Peyer's patch (tissue), 4 donors: ENCODE data around the gene OPCML. TPM values are rescaled to one million over a fixed set of nuclear protein-coding genes. Genes with fewer than 3 reads are reported as not detected.

Experiments
- DNase-seq, 3 donors: peaks; one replicate each; pipeline ENCODE4 v3.0.0-alpha.2; 2017 to 2019
- H3K27ac ChIP-seq, 4 donors: fragments of 200-600 bp; sonication (generic); one replicate each; pipeline ENCODE4 v1.5.1; 2016 to 2019
- H3K27me3 ChIP-seq, 2 donors: fragments of 200-600 bp; sonication (generic); one replicate each; pipeline ENCODE4 v1.5.1; 2019
- H3K36me3 ChIP-seq, 3 donors: fragments of 200-600 bp; sonication (generic); one replicate each; pipeline ENCODE4 v1.5.1; 2016 to 2019
- H3K4me1 ChIP-seq, 4 donors: fragments of 200-600 bp; sonication (generic); one replicate each; pipeline ENCODE4 v1.5.1; 2016 to 2019
- H3K4me3 ChIP-seq, 4 donors: fragments of 200-600 bp; sonication (generic); 1 replicate in 3 of 4; 2 replicates in 1 of 4; pipeline ENCODE4 v1.5.1; 2016 to 2019; ENCODE audit warnings: mild to moderate bottlenecking in 1 of 4
- H3K9me3 ChIP-seq, 4 donors: fragments of 200-600 bp; sonication (generic); one replicate each; pipeline ENCODE4 v1.5.1; 2016 to 2019; ENCODE audit warnings: mild to moderate bottlenecking in 1 of 4
- CTCF ChIP-seq, 6 experiments: fragments of 450-650 bp in 4 of 6; fragments of 200-600 bp in 2 of 6; sonication (generic) in 1 of 6; IDR thresholded peaks; one replicate each; pipeline ENCODE4 v1.5.1; 2017 to 2019; ENCODE audit warnings: antibody characterized with exemption in 6 of 6, mild to moderate bottlenecking in 3 of 6, moderate library complexity in 1 of 6
- POLR2A ChIP-seq, 2 donors: fragments of 450-650 bp; IDR thresholded peaks; one replicate each; pipeline ENCODE4 v1.5.1; 2017; ENCODE audit warnings: antibody characterized with exemption in 2 of 2, mild to moderate bottlenecking in 2 of 2, moderate library complexity in 2 of 2
- total RNA-seq, 4 donors: library from RNA; depleted of rRNA; stranded (reverse); fragments of >200 nt; gene quantifications; one replicate each; pipeline ENCODE4 v1.1.0, GENCODE V29; 2016

Gene OPCML
- total RNA-seq, 4 donors from 2014 or later, result not detected

GRCh38 chr11:133302056-133302455, 230.2 kb downstream of the OPCML start:
- no peaks in the 10 kb centered on the region for H3K4me1 ChIP-seq
- no peak overlapping the region for H3K4me3 ChIP-seq
- no peak for TF ChIP-seq POLR2A (IDR thresholded peaks at IDR 0.05)
- no peak for TF ChIP-seq CTCF (IDR thresholded peaks at IDR 0.05)
- no peaks in the 10 kb centered on the region for H3K36me3 ChIP-seq
- no peak for DNase-seq
- no peaks in the 10 kb centered on the region for H3K27me3 ChIP-seq
- H3K9me3 ChIP-seq, result no peaks in the 10 kb centered on the region
- H3K27ac ChIP-seq, result no peak overlapping the region

GRCh38 chr11:133300666-133301065, 231.6 kb downstream of the OPCML start:
- H3K4me1 ChIP-seq, result no peaks in the 10 kb centered on the region
- DNase-seq, result no peak
- H3K27ac ChIP-seq, result no peak overlapping the region
- no peaks in the 10 kb centered on the region for H3K36me3 ChIP-seq
- TF ChIP-seq POLR2A (IDR thresholded peaks at IDR 0.05) (no peak), CTCF (IDR thresholded peaks at IDR 0.05) (no peak)
- H3K27me3 ChIP-seq, result no peaks in the 10 kb centered on the region
- no peaks in the 10 kb centered on the region for H3K9me3 ChIP-seq
- H3K4me3 ChIP-seq, result no peak overlapping the region

- no peaks in the 10 kb centered on the region for H3K9me3 ChIP-seq
- no peak overlapping the region for H3K27ac ChIP-seq
- H3K4me1 ChIP-seq, result no peaks in the 10 kb centered on the region
- DNase-seq, result no peak
- TF ChIP-seq CTCF (IDR thresholded peaks at IDR 0.05), result no peak
- no peak for TF ChIP-seq POLR2A (IDR thresholded peaks at IDR 0.05)
- no peaks in the 10 kb centered on the region for H3K36me3 ChIP-seq
- H3K27me3 ChIP-seq, result no peaks in the 10 kb centered on the region
- H3K4me3 ChIP-seq, result no peak overlapping the region
These were observed 240.5 kb downstream of the OPCML start for GRCh38 chr11:133291780-133292179.

GRCh38 chr11:133285359-133285758, 246.9 kb downstream of the OPCML start:
- Histone ChIP-seq H3K4me3 (no peak overlapping the region), H3K4me1 (no peaks in the 10 kb centered on the region), H3K27ac (no peak overlapping the region), H3K9me3 (no peaks in the 10 kb centered on the region), H3K27me3 (no peaks in the 10 kb centered on the region), H3K36me3 (no peaks in the 10 kb centered on the region)
- DNase-seq, result no peak
- TF ChIP-seq POLR2A (IDR thresholded peaks at IDR 0.05), result no peak

- no peak overlapping the region for H3K4me3 ChIP-seq
- TF ChIP-seq CTCF (IDR thresholded peaks at IDR 0.05), result no peak
- TF ChIP-seq POLR2A (IDR thresholded peaks at IDR 0.05), result no peak
- no peak for DNase-seq
- H3K36me3 ChIP-seq, result no peaks in the 10 kb centered on the region
- no peaks in the 10 kb centered on the region for H3K9me3 ChIP-seq
- no peak overlapping the region for H3K27ac ChIP-seq
- H3K27me3 ChIP-seq, result no peaks in the 10 kb centered on the region
- no peaks in the 10 kb centered on the region for H3K4me1 ChIP-seq
These were observed 248.1 kb downstream of the OPCML start for GRCh38 chr11:133284156-133284555.

GRCh38 chr11:133277886-133278285, 254.4 kb downstream of the OPCML start:
- H3K27me3 ChIP-seq, result no peaks in the 10 kb centered on the region
- TF ChIP-seq POLR2A (IDR thresholded peaks at IDR 0.05), result no peak
- TF ChIP-seq CTCF (IDR thresholded peaks at IDR 0.05), result no peak
- no peaks in the 10 kb centered on the region for H3K4me1 ChIP-seq
- no peak for DNase-seq
- H3K9me3 ChIP-seq, result no peaks in the 10 kb centered on the region
- H3K36me3 ChIP-seq, result no peaks in the 10 kb centered on the region
- no peak overlapping the region for H3K4me3 ChIP-seq
- no peak overlapping the region for H3K27ac ChIP-seq
